Ovary (tissue), 9 donors: ENCODE data around the gene TSHZ2. TPM values are rescaled to one million over a fixed set of nuclear protein-coding genes. Genes with fewer than 3 reads are reported as not detected.
A peak's percentile ranks its signal among the peaks of the same experiment; 100 is the strongest.

Experiments
- DNase-seq, 5 donors: peaks; one replicate each; pipeline ENCODE4 v3.0.0-alpha.2; 2019 to 2020
- H3K27ac ChIP-seq, 2 donors: fragments of 200-600 bp; one replicate each; pipeline versions ENCODE4 v1.5.1 to v1.8.0; 2019 to 2022
- H3K27me3 ChIP-seq: fragments of 200-600 bp; one replicate; pipeline ENCODE4 v1.8.0; 2022
- H3K36me3 ChIP-seq: fragments of 200-600 bp; sonication (generic); one replicate; pipeline ENCODE4 v1.5.1; 2019
- H3K4me1 ChIP-seq: one replicate; pipeline ENCODE4 v1.8.1; 2013; ENCODE audit warnings: mild to moderate bottlenecking, moderate library complexity; ENCODE audit not compliant: insufficient read depth
- H3K4me3 ChIP-seq: fragments of 200-600 bp; sonication (generic); one replicate; pipeline ENCODE4 v1.5.1; 2017
- H3K9me3 ChIP-seq, 2 donors: fragments of 200-600 bp in 1 of 2; sonication (generic) in 1 of 2; one replicate each; pipeline versions ENCODE4 v1.5.1 to v1.8.1; 2013 to 2019; ENCODE audit warnings: mild to moderate bottlenecking in 1 of 2, moderate library complexity in 1 of 2
- CTCF ChIP-seq, 3 donors: fragments of 450-650 bp in 2 of 3; fragments of 200-600 bp in 1 of 3; IDR thresholded peaks; one replicate each; pipeline versions ENCODE4 v1.5.1 to v1.8.0; 2016 to 2022; ENCODE audit warnings: antibody characterized with exemption in 3 of 3, mild to moderate bottlenecking in 1 of 3
- EP300 ChIP-seq: sonication (generic); formaldehyde crosslinking; IDR thresholded peaks from one replicate; pipeline ENCODE4 v1.6.1; 2017; ENCODE audit warnings: antibody characterized with exemption
- POLR2A ChIP-seq: fragments of 450-650 bp; IDR thresholded peaks from one replicate; pipeline ENCODE4 v1.6.1; 2017; ENCODE audit warnings: antibody characterized with exemption, mild to moderate bottlenecking, moderate library complexity
- WGBS, 3 donors: extraction: QIAGEN DNeasy Blood & Tissue Kit in 1 of 3; methylation state at CpG; one replicate each; pipeline versions ENCODE4 v1.1.5 to v1.1.7; 2013 to 2017; 5-methylcytosine and 5-hydroxymethylcytosine counted together
- intact Hi-C, 4 donors: fragments of 100-400 bp; cut with DNase I; formaldehyde crosslinking; loops; one replicate each; pipeline versions ENCODE4 v1.11.0 to v1.15.1; 2022 to 2023
- polyA plus RNA-seq, 2 donors: library from polyadenylated mRNA; stranded (reverse); fragments of 200-250 nt in 1 of 2; fragments of 350-450 nt in 1 of 2; fragmentation: Illumina TruSeq in 1 of 2; extraction: RNeasy Lipid Tissue Mini Kit (QIAGEN cat#74804) in 1 of 2; gene quantifications; one replicate each; pipeline ENCODE4 v1.2.3, GENCODE V29; 2013 to 2014
- total RNA-seq, 7 donors: library from RNA; depleted of rRNA in 2 of 7; stranded (reverse); fragments of >200 nt in 2 of 7; fragmentation: NEBNext Ultra II Directional in 3 of 7; extraction: Animal tissue kit (Norgen Biotek cat#: 25700) in 3 of 7; gene quantifications; one replicate each; pipeline versions ENCODE4 v1.1.0 to v1.2.4, GENCODE V29; 2016 to 2023
- donor health status: DM: no; HTN: no; CAD: no; lungs with moderate emphysema.
- donor health status: DM: no; HTN: no; CAD: no.
- donor health status: Bipolar disorder and iron deficiency.
- donor health status: DM: yes; HTN: yes; CAD: no.
- donor health status: DM: no; HTN: no; CAD: no.
- donor health status: DM: yes; HTN: yes; CAD: no.

TSHZ2 gene
- total and polyA plus RNA-seq, 9 donors = 18.2 to 113 (median 40.2) TPM

DNA sequence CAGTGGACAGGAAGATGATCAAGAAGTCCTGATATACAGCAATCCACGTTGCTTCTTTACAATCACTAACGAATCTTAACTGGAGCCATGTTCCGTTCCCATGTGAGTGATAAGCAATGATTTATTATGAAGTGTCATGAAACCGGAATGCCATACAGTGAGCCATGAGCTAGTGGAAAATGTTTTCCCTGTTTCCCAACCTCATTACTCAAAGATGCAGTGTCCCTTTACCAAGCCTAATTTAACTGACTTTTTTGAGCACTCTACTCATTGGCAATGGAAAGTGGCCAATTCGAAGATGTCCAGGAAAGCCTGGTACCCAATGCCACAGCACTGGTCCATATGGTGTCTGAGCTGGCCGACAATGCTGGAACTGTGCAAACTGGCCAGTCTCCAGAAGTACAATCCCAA lies 473.2 kb downstream of the TSHZ2 start:
- Histone ChIP-seq H3K27me3 (no peaks in the 10 kb centered on the region), H3K4me3 (no peak overlapping the region), H3K36me3 (no peaks in the 10 kb centered on the region), H3K27ac (peak overlapping the region in 1 of 2 donors; percentile 17), H3K4me1 (peaks cover 27% of the 10 kb centered on the region), H3K9me3 (no peaks in the 10 kb centered on the region)
- intact Hi-C loops = no loop called here
- no peak for DNase-seq
- no peak for TF ChIP-seq POLR2A
- 30 to 38% (median 36%) methylated on average over 6 of the region's 6 CpGs for WGBS, 3 donors

- Histone ChIP-seq H3K27me3 (no peaks in the 10 kb centered on the region), H3K9me3 (no peaks in the 10 kb centered on the region), H3K27ac (peak overlapping the region in 1 of 2 donors; percentile 17), H3K4me1 (peaks cover 23% of the 10 kb centered on the region), H3K4me3 (no peak overlapping the region), H3K36me3 (no peaks in the 10 kb centered on the region)
- TF ChIP-seq POLR2A = no peak
- no peak for TF ChIP-seq CTCF (IDR thresholded peaks at IDR 0.05)
- no peak for TF ChIP-seq EP300
- whole genome bisulfite sequencing, 3 donors = 90 to 91% (median 90%) methylated on average over 7 of the region's 7 CpGs
- intact Hi-C loops = no loop called here
- no peak for DNase-seq
Measured at GRCh38 chr20:53445932-53446331, 473.8 kb downstream of the TSHZ2 start.

DNA sequence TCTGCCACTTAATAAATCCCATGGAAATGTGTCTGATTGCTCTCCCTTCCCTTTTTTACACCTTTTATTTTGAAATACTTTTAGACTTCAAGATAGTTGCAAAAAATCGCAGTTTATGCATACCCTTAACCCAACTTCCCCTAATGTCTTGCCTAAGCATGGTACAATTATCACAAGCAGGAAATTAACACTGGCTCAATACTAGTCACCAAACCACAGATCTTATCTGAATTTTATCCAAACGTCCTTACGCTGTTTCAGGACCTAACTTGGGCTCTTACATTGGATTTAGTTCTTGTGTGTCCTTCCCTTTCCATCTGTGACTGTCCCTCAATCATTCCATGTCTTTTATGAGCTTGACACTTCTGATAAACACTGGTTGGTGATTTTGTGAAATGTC lies 475.2 kb downstream of the TSHZ2 start:
- H3K4me3 ChIP-seq = no peak overlapping the region
- H3K9me3 ChIP-seq = no peaks in the 10 kb centered on the region
- H3K4me1 ChIP-seq = peaks cover 23% of the 10 kb centered on the region
- no peaks in the 10 kb centered on the region for H3K27me3 ChIP-seq
- no peaks in the 10 kb centered on the region for H3K36me3 ChIP-seq
- no peak for DNase-seq
- intact Hi-C loops = no loop called here
- TF ChIP-seq POLR2A (no peak), EP300 (no peak), CTCF (IDR thresholded peaks at IDR 0.05) (no peak)
- H3K27ac ChIP-seq = no peak overlapping the region
- 92 to 95% (median 93%) methylated on average over 3 of the region's 3 CpGs for WGBS, 3 donors

- Histone ChIP-seq H3K9me3 (no peaks in the 10 kb centered on the region), H3K27ac (no peak overlapping the region), H3K36me3 (no peaks in the 10 kb centered on the region), H3K4me1 (peaks cover 22% of the 10 kb centered on the region), H3K4me3 (no peak overlapping the region), H3K27me3 (no peaks in the 10 kb centered on the region)
- intact Hi-C loops = no loop called here
- TF ChIP-seq CTCF (IDR thresholded peaks at IDR 0.05) (no peak), POLR2A (no peak), EP300 (no peak)
- no peak for DNase-seq
- WGBS, 3 donors = 85 to 94% (median 91%) methylated on average over 1 of the region's 1 CpG
Measured at GRCh38 chr20:53448426-53448825, 476.3 kb downstream of the TSHZ2 start.

DNA sequence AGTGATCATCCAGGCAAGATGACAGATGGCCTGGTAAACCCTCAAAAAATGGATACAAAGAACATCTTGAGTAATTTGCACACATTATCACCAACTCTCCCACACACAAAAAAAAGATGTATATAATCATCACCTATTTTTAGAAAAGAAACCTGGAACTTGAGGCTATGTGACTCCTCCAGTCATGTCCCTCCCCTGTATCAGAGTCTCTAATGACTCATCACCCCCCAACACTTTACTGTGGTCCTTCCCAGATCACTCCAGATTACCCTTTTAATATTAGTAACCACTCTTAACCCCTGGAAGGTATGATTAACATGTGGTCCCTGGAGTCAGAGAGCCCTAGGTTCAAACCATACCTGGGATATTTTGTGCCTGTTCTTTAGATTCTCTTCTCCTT lies 476.7 kb downstream of the TSHZ2 start:
- no peaks in the 10 kb centered on the region for H3K9me3 ChIP-seq
- no peak overlapping the region for H3K27ac ChIP-seq
- H3K27me3 ChIP-seq = no peaks in the 10 kb centered on the region
- no peak for TF ChIP-seq POLR2A
- no peak for TF ChIP-seq EP300
- no peak for TF ChIP-seq CTCF (IDR thresholded peaks at IDR 0.05)
- intact Hi-C loops = no loop called here
- no peak for DNase-seq
- H3K36me3 ChIP-seq = no peaks in the 10 kb centered on the region
- no peak overlapping the region for H3K4me3 ChIP-seq
- H3K4me1 ChIP-seq = peaks cover 18% of the 10 kb centered on the region
